ENCODE data around the gene ZNF528. TPM values are rescaled to one million over a fixed set of nuclear protein-coding genes. Genes with fewer than 3 reads are reported as not detected.

ZNF528 gene
- total RNA-seq: 5.8 and 6.1 TPM in 2 replicates

GRCh38 chr19:52397310-52398080, at the start of gene ZNF528:
TSS of gene ZNF528 (plus strand) at chr19:52397849. CDS start at chr19:52402014, 4,165 bp downstream.

GRCh38 chr19:52369559-52370340, 27.9 kb upstream of the ZNF528 start, which contains the start of gene ZNF880:
TSS of gene ZNF880 (plus strand) at chr19:52369923. CDS start at chr19:52369966, 43 bp downstream.

GRCh38 chr19:52428937-52429336, 31.3 kb downstream of the ZNF528 start, which contains the start of gene ZNF534:
TSS of gene ZNF534 (plus strand) at chr19:52429148. CDS start at chr19:52431475, 2,327 bp downstream.

GRCh38 chr19:52453324-52454094, 55.9 kb downstream of the ZNF528 start, which contains the start of gene ZNF578:
TSS of gene ZNF578 (plus strand) at chr19:52453553. CDS start at chr19:52501846, 48,293 bp downstream.

Other genes with a start within 250 kb of the ZNF528 start
- 3.2 and 4.8 TPM in 2 replicates for gene ZNF836, start 226.2 kb upstream of the ZNF528 start, total RNA-seq
- gene PPP2R1A, start 207.8 kb upstream of the ZNF528 start, total RNA-seq: 193 and 196 TPM in 2 replicates
- gene ZNF766, start 128.3 kb upstream of the ZNF528 start, total RNA-seq: 5.7 and 6.1 TPM in 2 replicates
- 4.0 and 5.0 TPM in 2 replicates for gene ZNF480, start 100.7 kb upstream of the ZNF528 start, total RNA-seq
- 1.5 and 1.8 TPM in 2 replicates for gene ZNF610, start 61.6 kb upstream of the ZNF528 start, total RNA-seq
- 9.8 and 14.6 TPM in 2 replicates for gene ZNF880, start 27.9 kb upstream of the ZNF528 start, total RNA-seq
- not detected in 2 replicates for gene ZNF534, start 31.3 kb downstream of the ZNF528 start, total RNA-seq
- 0.74 and 0.84 TPM in 2 replicates for gene ZNF578, start 55.7 kb downstream of the ZNF528 start, total RNA-seq
- gene ZNF808, start 129.8 kb downstream of the ZNF528 start, total RNA-seq: 5.6 and 5.7 TPM in 2 replicates
- gene ZNF701, start 172.4 kb downstream of the ZNF528 start, total RNA-seq: 4.0 and 5.2 TPM in 2 replicates
- gene ZNF83, start 240.5 kb downstream of the ZNF528 start, total RNA-seq: 11.9 and 16.5 TPM in 2 replicates